Stomach (tissue), 9 donors: ENCODE measurements around the gene AIFM3. TPM values are rescaled to one million over a fixed set of nuclear protein-coding genes. Genes with fewer than 3 reads are reported as not detected.

Experiments
- DNase-seq, 2 donors: peaks; one replicate each; pipeline versions ENCODE4 v3.0.0 to v3.0.0-alpha.2; 2013 to 2019
- H3K27ac ChIP-seq, 5 donors: fragments of 200-600 bp in 4 of 5; sonication (generic) in 4 of 5; one replicate each; pipeline ENCODE4 v1.5.1; 2013 to 2019; ENCODE audit warnings: mild to moderate bottlenecking in 1 of 5, moderate library complexity in 1 of 5
- H3K27me3 ChIP-seq, 3 donors: fragments of 200-600 bp; sonication (generic); one replicate each; pipeline ENCODE4 v1.5.1; 2017 to 2019; ENCODE audit warnings: mixed run types in 1 of 3
- H3K36me3 ChIP-seq, 4 donors: fragments of 200-600 bp; sonication (generic); 1 replicate in 3 of 4; 2 replicates in 1 of 4; pipeline ENCODE4 v1.5.1; 2016 to 2019
- H3K4me1 ChIP-seq, 4 donors: fragments of 200-600 bp; sonication (generic); one replicate each; pipeline ENCODE4 v1.5.1; 2016 to 2019
- H3K4me3 ChIP-seq, 4 donors: fragments of 200-600 bp; sonication (generic) in 3 of 4; one replicate each; pipeline ENCODE4 v1.5.1; 2016 to 2019; ENCODE audit warnings: mild to moderate bottlenecking in 1 of 4
- H3K9me3 ChIP-seq, 4 donors: fragments of 200-600 bp; sonication (generic); one replicate each; pipeline ENCODE4 v1.5.1; 2016 to 2019
- CTCF ChIP-seq, 7 experiments: fragments of 450-650 bp in 4 of 7; fragments of 200-600 bp in 3 of 7; sonication (generic) in 3 of 7; IDR thresholded peaks; one replicate each; pipeline ENCODE4 v1.5.1; 2016 to 2019; ENCODE audit warnings: antibody characterized with exemption in 7 of 7, control low read depth in 2 of 7, mild to moderate bottlenecking in 1 of 7
- EP300 ChIP-seq: sonication (generic); formaldehyde crosslinking; IDR thresholded peaks from one replicate; pipeline ENCODE4 v1.6.1; 2017; ENCODE audit warnings: antibody characterized with exemption
- POLR2A ChIP-seq, 4 donors: fragments of 450-650 bp; IDR thresholded peaks; one replicate each; pipeline ENCODE4 v1.6.1; 2016; ENCODE audit warnings: antibody characterized with exemption in 4 of 4, control low read depth in 2 of 4, mild to moderate bottlenecking in 1 of 4, moderate library complexity in 1 of 4
- POLR2AphosphoS5 ChIP-seq, 3 donors: sonication (generic); formaldehyde crosslinking; IDR thresholded peaks; one replicate each; pipeline ENCODE4 v1.6.1; 2016; ENCODE audit warnings: antibody characterized with exemption in 3 of 3
- WGBS, 5 donors: extraction: QIAGEN DNeasy Blood & Tissue Kit in 3 of 5; methylation state at CpG; one replicate each; pipeline versions ENCODE4 v1.1.5 to v1.1.7; 2013 to 2018; 5-methylcytosine and 5-hydroxymethylcytosine counted together
- intact Hi-C: fragments of 100-400 bp; cut with DNase I; formaldehyde crosslinking; loops from one replicate; pipeline ENCODE4 v1.15.1; 2023; ENCODE audit warnings: low total_unique reads
- polyA plus RNA-seq, 3 donors: library from polyadenylated mRNA; stranded (reverse); fragments of 200-250 nt; gene quantifications; one replicate each; pipeline ENCODE4 v1.2.3, GENCODE V29; 2013
- total RNA-seq, 5 donors: library from RNA; depleted of rRNA; stranded (reverse); fragments of >200 nt; gene quantifications; one replicate each; pipeline versions ENCODE4 v1.1.0 to v1.2.3, GENCODE V29; 2014 to 2016
- donor health status: healthy with polysubstance abuse.
- donor health status: Bipolar disorder and iron deficiency.
- donor health status: healthy.

The AIFM3 gene
- total and polyA plus RNA-seq, 8 donors, result 0.55 to 157 (median 2.1) TPM; not detected in 3

DNA sequence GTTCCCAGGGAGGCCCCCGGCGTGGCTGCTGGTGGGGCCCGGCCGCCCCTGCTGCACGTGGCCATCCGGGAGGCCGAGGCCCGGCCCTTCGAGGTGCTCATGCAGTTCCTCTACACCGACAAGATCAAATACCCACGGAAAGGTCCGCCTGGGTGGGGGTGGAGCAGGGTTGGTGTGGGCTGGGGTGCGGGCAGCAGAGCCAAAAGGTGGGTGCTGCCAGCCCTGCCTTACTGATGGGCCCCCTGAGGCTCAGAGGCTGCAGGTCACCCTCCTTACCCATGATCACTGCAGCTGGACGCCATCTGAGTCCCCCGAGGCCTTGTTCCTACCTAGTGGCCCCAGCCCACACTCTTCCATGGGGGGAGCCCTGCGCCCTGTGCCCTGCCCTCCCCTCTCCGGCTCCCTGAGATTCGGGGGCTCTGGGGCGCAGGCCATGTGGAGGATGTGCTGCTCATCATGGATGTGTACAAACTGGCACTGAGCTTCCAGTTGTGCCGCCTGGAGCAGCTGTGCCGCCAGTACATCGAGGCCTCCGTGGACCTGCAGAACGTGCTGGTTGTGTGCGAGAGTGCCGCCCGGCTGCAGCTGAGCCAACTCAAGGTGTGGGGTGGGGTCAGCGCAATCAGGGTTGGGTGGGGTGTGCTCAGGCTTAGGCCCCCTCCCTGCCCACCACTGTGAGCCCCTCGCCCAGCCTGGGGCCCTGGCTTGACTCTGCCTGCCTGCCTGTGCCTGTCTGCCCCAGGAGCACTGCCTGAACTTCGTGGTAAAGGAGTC lies 27.3 kb downstream of the AIFM3 start:
- Histone ChIP-seq H3K4me3 (no peak overlapping the region), H3K36me3 (peaks cover 25 to 100% (median 92%) of the 10 kb centered on the region in 4 donors), H3K27me3 (no peaks in the 10 kb centered on the region), H3K9me3 (no peaks in the 10 kb centered on the region), H3K27ac (no peak overlapping the region), H3K4me1 (peaks cover 0 to 12% (median 6%) of the 10 kb centered on the region in 4 donors)
- no peak for DNase-seq
- 79 to 92% (median 91%) methylated on average over 16 to 30 of the region's 30 CpGs for WGBS, 5 donors
- TF ChIP-seq POLR2AphosphoS5 (IDR thresholded peaks at IDR 0.05), result no peak
- intact Hi-C loops, result no loop called here

GRCh38 chr22:20994902-20995241 lies 27.8 kb downstream of the AIFM3 start:
- Histone ChIP-seq H3K9me3 (no peaks in the 10 kb centered on the region), H3K4me1 (peaks cover 4 to 18% (median 12%) of the 10 kb centered on the region in 4 donors), H3K36me3 (peaks cover 31 to 100% (median 98%) of the 10 kb centered on the region in 4 donors), H3K27me3 (no peaks in the 10 kb centered on the region), H3K4me3 (no peak overlapping the region), H3K27ac (no peak overlapping the region)
- TF ChIP-seq POLR2AphosphoS5 (IDR thresholded peaks at IDR 0.05) (no peak), CTCF (IDR thresholded peaks at IDR 0.05) (no peak), EP300 (no peak), POLR2A (IDR thresholded peaks at IDR 0.05) (no peak)
- WGBS, 5 donors, result 86 to 94% (median 92%) methylated on average over 8 to 10 of the region's 10 CpGs
- no peak for DNase-seq
- intact Hi-C loops, result no loop called here

GRCh38 chr22:20995329-20996030 lies 28.4 kb downstream of the AIFM3 start:
- Histone ChIP-seq H3K9me3 (no peaks in the 10 kb centered on the region), H3K4me3 (no peak overlapping the region), H3K36me3 (peaks cover 34 to 100% (median 99%) of the 10 kb centered on the region in 4 donors), H3K4me1 (peaks cover 10 to 24% (median 18%) of the 10 kb centered on the region in 4 donors), H3K27me3 (no peaks in the 10 kb centered on the region), H3K27ac (no peak overlapping the region)
- DNase-seq, result no peak
- 85 to 93% (median 91%) methylated on average over 14 to 23 of the region's 23 CpGs for WGBS, 5 donors
- intact Hi-C loops, result no loop called here
- no peak for TF ChIP-seq POLR2A (IDR thresholded peaks at IDR 0.05)
- no peak for TF ChIP-seq POLR2AphosphoS5 (IDR thresholded peaks at IDR 0.05)
- TF ChIP-seq CTCF (IDR thresholded peaks at IDR 0.05), result no peak
- no peak for TF ChIP-seq EP300

GRCh38 chr22:20996031-20996410 lies 29.0 kb downstream of the AIFM3 start:
- Histone ChIP-seq H3K27ac (no peak overlapping the region), H3K4me3 (no peak overlapping the region), H3K9me3 (no peaks in the 10 kb centered on the region), H3K36me3 (peaks cover 31 to 94% (median 94%) of the 10 kb centered on the region in 4 donors), H3K4me1 (peaks cover 15 to 29% (median 23%) of the 10 kb centered on the region in 4 donors), H3K27me3 (no peaks in the 10 kb centered on the region)
- intact Hi-C loops, result no loop called here
- no peak for DNase-seq
- no peak for TF ChIP-seq CTCF (IDR thresholded peaks at IDR 0.05)
- no peak for TF ChIP-seq POLR2AphosphoS5 (IDR thresholded peaks at IDR 0.05)
- WGBS, 5 donors, result 69 to 96% (median 90%) methylated on average over 2 to 10 of the region's 10 CpGs
